Suprapubic skin (tissue), 4 donors: ENCODE results near the gene SLITRK3. TPM values are rescaled to one million over a fixed set of nuclear protein-coding genes. Genes with fewer than 3 reads are reported as not detected.

ENCODE experiments used
- DNase-seq, 2 donors: peaks; one replicate each; pipeline ENCODE4 v3.0.0-alpha.2; 2019; ENCODE audit warnings: low spot score in 2 of 2
- H3K27ac ChIP-seq: fragments of 200-600 bp; sonication (generic); one replicate; pipeline ENCODE4 v1.5.1; 2019
- H3K27me3 ChIP-seq: fragments of 200-600 bp; sonication (generic); one replicate; pipeline ENCODE4 v1.5.1; 2019
- H3K36me3 ChIP-seq: fragments of 200-600 bp; sonication (generic); one replicate; pipeline ENCODE4 v1.5.1; 2019
- H3K4me1 ChIP-seq: fragments of 200-600 bp; sonication (generic); one replicate; pipeline ENCODE4 v1.5.1; 2019
- H3K4me3 ChIP-seq: fragments of 200-600 bp; sonication (generic); one replicate; pipeline ENCODE4 v1.5.1; 2019; ENCODE audit warnings: mild to moderate bottlenecking
- H3K9me3 ChIP-seq: fragments of 200-600 bp; sonication (generic); one replicate; pipeline ENCODE4 v1.5.1; 2019
- CTCF ChIP-seq, 2 donors: fragments of 200-600 bp in 1 of 2; fragments of 450-650 bp in 1 of 2; sonication (generic) in 1 of 2; IDR thresholded peaks; one replicate each; pipeline ENCODE4 v1.5.1; 2016 to 2019; ENCODE audit warnings: antibody characterized with exemption in 2 of 2, mild to moderate bottlenecking in 1 of 2, moderate library complexity in 1 of 2
- EP300 ChIP-seq: sonication (generic); formaldehyde crosslinking; IDR thresholded peaks from one replicate; pipeline ENCODE4 v1.6.1; 2017; ENCODE audit warnings: antibody characterized with exemption
- POLR2A ChIP-seq, 2 donors: fragments of 450-650 bp; IDR thresholded peaks; one replicate each; pipeline ENCODE4 v1.6.1; 2017; ENCODE audit warnings: antibody characterized with exemption in 2 of 2, mild to moderate bottlenecking in 2 of 2, moderate library complexity in 2 of 2
- POLR2AphosphoS5 ChIP-seq, 3 donors: sonication (generic); formaldehyde crosslinking; IDR thresholded peaks; one replicate each; pipeline ENCODE4 v1.6.1; 2017; ENCODE audit warnings: antibody characterized with exemption in 3 of 3
- WGBS: methylation state at CpG from one replicate; pipeline ENCODE4 v1.1.5; 2018; 5-methylcytosine and 5-hydroxymethylcytosine counted together
- total RNA-seq, 4 donors: library from RNA; depleted of rRNA; stranded (reverse); fragments of >200 nt; gene quantifications; one replicate each; pipeline ENCODE4 v1.1.0, GENCODE V29; 2016

Gene SLITRK3
- total RNA-seq, 4 donors from 2014 or later, result 0.15 TPM; not detected in 3

GRCh38 chr3:165196577-165197480, 645 bp upstream of the SLITRK3 start:
- H3K36me3 ChIP-seq, result no peaks in the 10 kb centered on the region
- 5% methylated on average over 50 of the region's 50 CpGs for WGBS
- peak overlapping the region; percentile 46 for H3K4me3 ChIP-seq
- peaks cover 79% of the 10 kb centered on the region for H3K27me3 ChIP-seq
- no peak for TF ChIP-seq EP300
- TF ChIP-seq POLR2AphosphoS5 (IDR thresholded peaks at IDR 0.05), result no peak
- no peak for TF ChIP-seq POLR2A (IDR thresholded peaks at IDR 0.05)
- TF ChIP-seq CTCF (IDR thresholded peaks at IDR 0.05), result no peak
- DNase-seq, result no peak
- peaks cover 41% of the 10 kb centered on the region for H3K4me1 ChIP-seq
- H3K9me3 ChIP-seq, result no peaks in the 10 kb centered on the region
- no peak overlapping the region for H3K27ac ChIP-seq

GRCh38 chr3:165195241-165195639, 944 bp downstream of the SLITRK3 start:
- Histone ChIP-seq H3K9me3 (no peaks in the 10 kb centered on the region), H3K36me3 (no peaks in the 10 kb centered on the region), H3K27me3 (peaks cover 73% of the 10 kb centered on the region), H3K4me1 (peaks cover 41% of the 10 kb centered on the region), H3K27ac (no peak overlapping the region), H3K4me3 (peak overlapping the region; percentile 46)
- TF ChIP-seq POLR2AphosphoS5 (IDR thresholded peaks at IDR 0.05), result no peak
- TF ChIP-seq EP300, result no peak
- TF ChIP-seq POLR2A (IDR thresholded peaks at IDR 0.05), result no peak
- no peak for TF ChIP-seq CTCF (IDR thresholded peaks at IDR 0.05)
- no peak for DNase-seq
- WGBS, result 4% methylated on average over 18 of the region's 18 CpGs

- Histone ChIP-seq H3K27me3 (peaks cover 73% of the 10 kb centered on the region), H3K4me1 (peaks cover 41% of the 10 kb centered on the region), H3K27ac (no peak overlapping the region), H3K4me3 (peak overlapping the region; percentile 46), H3K9me3 (no peaks in the 10 kb centered on the region), H3K36me3 (no peaks in the 10 kb centered on the region)
- WGBS, result 9% methylated on average over 22 of the region's 22 CpGs
- no peak for DNase-seq
- TF ChIP-seq POLR2AphosphoS5 (IDR thresholded peaks at IDR 0.05) (no peak), POLR2A (IDR thresholded peaks at IDR 0.05) (no peak), CTCF (IDR thresholded peaks at IDR 0.05) (no peak), EP300 (no peak)
Measured at GRCh38 chr3:165194511-165195240, 1.5 kb downstream of the SLITRK3 start.

- no peak for DNase-seq
- no peaks in the 10 kb centered on the region for H3K36me3 ChIP-seq
- H3K27me3 ChIP-seq, result peaks cover 67% of the 10 kb centered on the region
Measured at GRCh38 chr3:165193366-165194254, 2.6 kb downstream of the SLITRK3 start.

More at GRCh38 chr3:165193366-165194254, 2.6 kb downstream of the SLITRK3 start:
- Histone ChIP-seq H3K27ac (no peak overlapping the region), H3K4me3 (peak overlapping the region; percentile 13), H3K9me3 (no peaks in the 10 kb centered on the region), H3K4me1 (peaks cover 41% of the 10 kb centered on the region)
- 6% methylated on average over 18 of the region's 18 CpGs for WGBS
- no peak for TF ChIP-seq EP300
- TF ChIP-seq POLR2A (IDR thresholded peaks at IDR 0.05), result no peak
- TF ChIP-seq CTCF (IDR thresholded peaks at IDR 0.05), result no peak
- no peak for TF ChIP-seq POLR2AphosphoS5 (IDR thresholded peaks at IDR 0.05)
